Left ventricle myocardium inferior (tissue), 1 donor: ENCODE measurements around the gene MPG. TPM values are rescaled to one million over a fixed set of nuclear protein-coding genes. Genes with fewer than 3 reads are reported as not detected.

Source experiments
- DNase-seq: peaks from one replicate; pipeline ENCODE4 v3.0.0-alpha.2; 2020
- H3K27ac ChIP-seq: fragments of 200-600 bp; replicated peaks from 2 replicates; pipeline ENCODE4 v1.8.0; 2021
- H3K27me3 ChIP-seq: fragments of 200-600 bp; 2 replicates; pipeline ENCODE4 v1.8.0; 2021; ENCODE audit warnings: low read depth
- H3K36me3 ChIP-seq: fragments of 200-600 bp; 2 replicates; pipeline ENCODE4 v1.8.0; 2021
- H3K4me1 ChIP-seq: fragments of 200-600 bp; 2 replicates; pipeline ENCODE4 v1.8.0; 2021
- H3K4me3 ChIP-seq: fragments of 200-600 bp; 2 replicates; pipeline ENCODE4 v1.8.0; 2021; ENCODE audit warnings: mild to moderate bottlenecking, moderate library complexity
- H3K9me3 ChIP-seq: fragments of 200-600 bp; replicated peaks from 2 replicates; pipeline ENCODE4 v1.8.0; 2021
- intact Hi-C: fragments of 100-400 bp; cut with micrococcal nuclease; formaldehyde crosslinking; loops from one replicate; pipeline ENCODE4 v1.11.0; 2022
- total RNA-seq: library from RNA; stranded (reverse); fragmentation: NEBNext Ultra II Directional; extraction: Animal tissue kit (Norgen Biotek cat#: 25700); gene quantifications from one replicate; pipeline ENCODE4 v1.2.1, GENCODE V29; 2021
- TF ChIP-seq, protein P1 (sequence below): fragments of 200-600 bp; IDR thresholded peaks from 2 replicates; pipeline ENCODE4 v1.8.0; 2021; ENCODE audit warnings: antibody characterized with exemption, mild to moderate bottlenecking, borderline replicate concordance
- donor health status: DM: no; HTN: yes; CAD: no; lungs with severe emphysema.

Gene MPG
- total RNA-seq, 1 donor from 2014 or later, result 44.5 TPM

DNA sequence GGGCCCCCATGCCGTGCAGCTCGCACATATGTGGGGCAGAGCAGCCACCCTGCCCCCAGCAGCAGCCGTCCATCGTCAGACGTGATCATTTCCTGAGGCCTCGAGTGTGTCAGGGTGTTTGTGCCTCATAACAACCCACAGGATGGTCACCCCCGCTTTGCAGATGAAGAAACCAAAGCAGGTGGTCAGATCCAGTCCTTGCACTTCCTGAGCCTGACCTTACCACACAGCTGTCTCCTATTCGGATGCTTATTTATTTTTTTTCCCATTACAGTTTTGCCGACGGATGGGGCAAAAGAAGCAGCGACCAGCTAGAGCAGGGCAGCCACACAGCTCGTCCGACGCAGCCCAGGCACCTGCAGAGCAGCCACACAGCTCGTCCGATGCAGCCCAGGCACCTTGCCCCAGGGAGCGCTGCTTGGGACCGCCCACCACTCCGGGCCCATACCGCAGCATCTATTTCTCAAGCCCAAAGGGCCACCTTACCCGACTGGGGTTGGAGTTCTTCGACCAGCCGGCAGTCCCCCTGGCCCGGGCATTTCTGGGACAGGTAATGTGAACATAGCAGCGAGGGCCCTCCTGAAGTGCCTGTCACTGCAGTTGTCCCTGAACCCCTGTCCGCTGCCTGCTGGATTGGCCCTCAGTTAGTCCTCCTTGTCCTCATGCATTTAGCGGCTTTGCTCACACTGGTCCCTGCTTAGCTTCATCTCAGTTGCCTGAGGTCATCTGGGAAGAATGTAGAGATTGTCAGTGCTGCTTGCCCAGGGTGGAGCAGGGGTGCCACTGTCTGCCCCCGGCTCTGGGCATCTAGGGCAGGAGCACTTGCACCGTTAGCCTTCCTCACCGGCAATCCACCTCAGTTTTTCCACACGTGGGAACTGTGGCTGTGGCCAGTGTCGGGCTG is 1.4 kb downstream of the MPG start:
- intact Hi-C loops, result no loop called here
- peaks cover 69% of the 10 kb centered on the region for H3K4me1 ChIP-seq
- H3K4me3 ChIP-seq, result peak overlapping the region; percentile 88
- no peaks in the 10 kb centered on the region for H3K27me3 ChIP-seq
- TF ChIP-seq, protein P1, sequence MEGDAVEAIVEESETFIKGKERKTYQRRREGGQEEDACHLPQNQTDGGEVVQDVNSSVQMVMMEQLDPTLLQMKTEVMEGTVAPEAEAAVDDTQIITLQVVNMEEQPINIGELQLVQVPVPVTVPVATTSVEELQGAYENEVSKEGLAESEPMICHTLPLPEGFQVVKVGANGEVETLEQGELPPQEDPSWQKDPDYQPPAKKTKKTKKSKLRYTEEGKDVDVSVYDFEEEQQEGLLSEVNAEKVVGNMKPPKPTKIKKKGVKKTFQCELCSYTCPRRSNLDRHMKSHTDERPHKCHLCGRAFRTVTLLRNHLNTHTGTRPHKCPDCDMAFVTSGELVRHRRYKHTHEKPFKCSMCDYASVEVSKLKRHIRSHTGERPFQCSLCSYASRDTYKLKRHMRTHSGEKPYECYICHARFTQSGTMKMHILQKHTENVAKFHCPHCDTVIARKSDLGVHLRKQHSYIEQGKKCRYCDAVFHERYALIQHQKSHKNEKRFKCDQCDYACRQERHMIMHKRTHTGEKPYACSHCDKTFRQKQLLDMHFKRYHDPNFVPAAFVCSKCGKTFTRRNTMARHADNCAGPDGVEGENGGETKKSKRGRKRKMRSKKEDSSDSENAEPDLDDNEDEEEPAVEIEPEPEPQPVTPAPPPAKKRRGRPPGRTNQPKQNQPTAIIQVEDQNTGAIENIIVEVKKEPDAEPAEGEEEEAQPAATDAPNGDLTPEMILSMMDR, result no peak
- peaks cover 25% of the 10 kb centered on the region for H3K36me3 ChIP-seq
- H3K27ac ChIP-seq, result peak overlapping the region; percentile 96
- no peak for DNase-seq
- H3K9me3 ChIP-seq, result no peaks in the 10 kb centered on the region

DNA sequence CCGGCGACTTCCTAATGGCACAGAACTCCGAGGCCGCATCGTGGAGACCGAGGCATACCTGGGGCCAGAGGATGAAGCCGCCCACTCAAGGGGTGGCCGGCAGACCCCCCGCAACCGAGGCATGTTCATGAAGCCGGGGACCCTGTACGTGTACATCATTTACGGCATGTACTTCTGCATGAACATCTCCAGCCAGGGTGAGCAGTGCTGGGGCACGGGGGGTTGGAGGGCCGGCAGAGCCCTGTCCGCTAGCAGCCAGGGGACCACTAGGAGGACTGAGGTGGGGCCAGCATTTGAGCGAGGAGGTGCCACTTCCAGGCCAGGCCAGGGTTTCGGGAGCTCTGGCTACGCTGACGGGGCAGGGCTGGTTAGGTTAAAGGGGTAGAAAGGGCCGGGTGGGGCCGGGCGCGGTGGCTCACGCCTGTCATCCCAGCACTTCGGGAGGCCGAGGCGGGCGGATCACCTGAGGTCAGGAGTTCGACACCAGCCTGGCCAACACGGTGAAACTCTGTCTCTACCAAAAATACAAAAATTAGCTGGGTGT is 5.1 kb downstream of the MPG start:
- Histone ChIP-seq H3K27ac (no peak overlapping the region), H3K4me3 (no peak overlapping the region), H3K27me3 (no peaks in the 10 kb centered on the region), H3K4me1 (peaks cover 55% of the 10 kb centered on the region), H3K36me3 (peaks cover 53% of the 10 kb centered on the region), H3K9me3 (no peaks in the 10 kb centered on the region)
- no peak for DNase-seq
- TF ChIP-seq, protein P1, result no peak
- intact Hi-C loops, result no loop called here

DNA sequence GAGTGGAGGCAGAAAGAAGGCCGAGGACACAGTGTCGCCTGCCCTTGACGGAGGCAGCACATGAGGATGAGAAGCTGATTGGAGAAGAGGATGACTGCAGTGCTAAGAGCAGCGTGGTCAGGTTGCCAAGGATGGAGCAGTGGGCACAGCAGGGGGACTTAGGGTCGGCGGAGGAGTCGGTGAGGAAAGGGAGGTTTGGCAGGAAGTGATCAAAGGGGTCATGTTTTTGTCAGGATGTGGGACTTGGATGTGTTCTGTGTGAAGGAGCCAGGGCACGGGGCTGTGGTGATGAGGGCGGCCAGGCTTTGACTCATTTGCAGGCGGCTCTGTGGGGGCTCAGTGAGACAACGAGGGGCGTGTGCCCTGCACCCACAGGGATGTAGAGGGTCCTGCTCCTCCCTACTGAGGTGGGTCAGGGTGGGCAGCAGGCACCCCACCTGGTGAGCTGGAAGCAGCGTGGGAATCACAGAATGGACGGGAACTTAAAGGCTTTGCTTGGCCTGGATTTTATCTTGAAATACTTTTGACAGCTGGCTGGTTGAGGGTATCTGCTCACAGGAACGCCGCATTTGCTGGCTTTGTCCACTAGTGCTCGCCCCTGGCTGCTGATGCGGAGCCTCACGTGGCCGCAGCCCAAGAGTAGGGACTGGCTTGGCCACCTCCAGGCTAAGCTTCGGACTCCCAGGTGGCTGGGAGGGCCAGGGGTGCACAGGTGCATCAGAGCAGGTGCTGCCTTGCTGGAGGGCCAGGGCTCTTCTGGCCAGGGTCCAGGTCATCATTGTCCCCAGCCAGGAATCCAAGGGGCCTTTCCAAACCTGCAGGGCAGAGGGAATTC is 6.0 kb downstream of the MPG start:
- H3K36me3 ChIP-seq, result peaks cover 61% of the 10 kb centered on the region
- no peaks in the 10 kb centered on the region for H3K9me3 ChIP-seq
- TF ChIP-seq, protein P1, result no peak

GRCh38 chr16:84718-85406 is 6.8 kb downstream of the MPG start:
- Histone ChIP-seq H3K36me3 (peaks cover 62% of the 10 kb centered on the region), H3K27me3 (no peaks in the 10 kb centered on the region), H3K4me3 (no peak overlapping the region), H3K9me3 (no peaks in the 10 kb centered on the region), H3K27ac (peak overlapping the region; percentile 75), H3K4me1 (peaks cover 39% of the 10 kb centered on the region)
- intact Hi-C loops, result no loop called here
- TF ChIP-seq, protein P1, result no peak
- peak; percentile 55 for DNase-seq

More for the DNA sequence above, 6.0 kb downstream of the MPG start:
- H3K27me3 ChIP-seq, result no peaks in the 10 kb centered on the region
- peaks cover 48% of the 10 kb centered on the region for H3K4me1 ChIP-seq
- no peak overlapping the region for H3K4me3 ChIP-seq
- intact Hi-C loops, result no loop called here
- peak overlapping the region; percentile 75 for H3K27ac ChIP-seq
- DNase-seq, result no peak

DNA sequence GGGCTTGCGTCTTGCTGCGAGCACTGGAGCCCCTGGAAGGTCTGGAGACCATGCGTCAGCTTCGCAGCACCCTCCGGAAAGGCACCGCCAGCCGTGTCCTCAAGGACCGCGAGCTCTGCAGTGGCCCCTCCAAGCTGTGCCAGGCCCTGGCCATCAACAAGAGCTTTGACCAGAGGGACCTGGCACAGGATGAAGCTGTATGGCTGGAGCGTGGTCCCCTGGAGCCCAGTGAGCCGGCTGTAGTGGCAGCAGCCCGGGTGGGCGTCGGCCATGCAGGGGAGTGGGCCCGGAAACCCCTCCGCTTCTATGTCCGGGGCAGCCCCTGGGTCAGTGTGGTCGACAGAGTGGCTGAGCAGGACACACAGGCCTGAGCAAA is 7.4 kb downstream of the MPG start:
- TF ChIP-seq, protein P1, result no peak
- DNase-seq, result no peak
- Histone ChIP-seq H3K9me3 (no peaks in the 10 kb centered on the region), H3K27ac (peak overlapping the region; percentile 75), H3K36me3 (peaks cover 63% of the 10 kb centered on the region), H3K4me3 (no peak overlapping the region), H3K4me1 (peaks cover 39% of the 10 kb centered on the region), H3K27me3 (no peaks in the 10 kb centered on the region)
- intact Hi-C loops, result no loop called here
